NCI-H82 (cell line): ENCODE results near the gene VPS51.
A peak's percentile ranks its signal among the peaks of the same experiment; 100 is the strongest.
"Not testable (repeated sequence)": the region's sequence is repeated elsewhere in the genome, so short reads cannot be mapped to it uniquely, and the experiment has no call there.

ENCODE experiments used
- DNase-seq: peaks from one replicate; lab custom pipeline; 2025; lab: John Stamatoyannopoulos, UW

The VPS51 gene

GRCh38 chr11:65134240-65134951 lies 38.4 kb downstream of the VPS51 start, which contains the start of gene SYVN1:
Gene SYVN1 (minus strand): TSS chr11:65134519. CDS start chr11:65133601, 918 bp downstream.
- DNase-seq = peak; percentile 90

GRCh38 chr11:65134952-65135632 lies 39.1 kb downstream of the VPS51 start:
- peak; percentile 97 for DNase-seq

DNA sequence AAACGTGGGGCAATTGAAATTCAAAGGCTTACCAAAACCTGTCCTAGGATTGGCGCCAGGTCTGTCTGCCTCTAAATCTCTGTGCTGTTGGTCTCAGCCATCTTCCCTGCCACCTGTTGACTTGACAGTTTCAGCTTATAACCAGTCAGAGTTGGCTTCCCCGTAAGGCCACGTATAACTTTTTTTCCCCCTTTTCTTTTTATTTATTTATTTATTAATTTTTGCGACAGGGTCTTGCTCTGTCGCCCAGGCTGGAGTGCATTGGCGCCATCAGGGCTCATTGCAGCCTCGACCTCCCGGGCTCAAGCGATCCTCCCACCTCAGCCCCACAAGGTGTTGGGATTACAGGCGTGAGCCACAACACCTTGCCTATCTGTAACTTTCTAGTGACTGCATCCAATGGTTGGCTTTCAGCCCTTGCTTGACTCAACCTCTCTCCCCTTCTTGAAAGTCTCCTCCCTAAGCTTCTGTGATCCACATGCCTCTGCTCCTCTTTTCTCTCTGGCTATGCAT lies 39.7 kb downstream of the VPS51 start:
- no peak for DNase-seq

GRCh38 chr11:65136515-65137096 lies 40.6 kb downstream of the VPS51 start:
- no peak for DNase-seq

DNA sequence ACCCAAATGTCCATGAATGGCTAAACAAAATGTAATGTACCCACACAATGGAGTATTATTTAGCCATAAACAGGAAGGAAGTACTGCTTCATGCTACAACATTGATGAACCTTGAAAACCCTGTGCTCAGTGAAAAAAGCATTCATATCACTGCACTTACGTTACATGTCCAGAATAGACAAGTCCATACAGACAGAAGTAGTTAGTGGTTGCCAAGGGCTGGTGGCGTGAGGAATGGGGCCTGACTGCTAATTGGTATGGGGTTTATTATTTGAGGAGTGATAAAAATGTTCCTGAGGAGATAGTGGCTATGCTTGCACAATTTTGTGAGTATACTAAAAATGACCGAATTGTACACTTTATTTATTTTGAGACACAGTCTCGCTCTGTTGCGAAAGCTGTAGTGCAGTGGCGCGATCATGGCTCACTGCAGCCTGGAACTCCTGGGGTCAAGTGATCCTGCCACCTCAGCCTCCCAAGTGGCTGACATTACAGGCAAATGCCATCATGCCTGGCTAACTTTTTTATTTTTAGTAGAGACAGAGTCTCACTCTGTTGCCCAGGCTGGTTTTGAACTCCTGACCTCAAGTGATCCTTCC lies 46.0 kb downstream of the VPS51 start:
- DNase-seq = no peak

GRCh38 chr11:65147352-65148075 lies 51.5 kb downstream of the VPS51 start:
- no peak for DNase-seq

DNA sequence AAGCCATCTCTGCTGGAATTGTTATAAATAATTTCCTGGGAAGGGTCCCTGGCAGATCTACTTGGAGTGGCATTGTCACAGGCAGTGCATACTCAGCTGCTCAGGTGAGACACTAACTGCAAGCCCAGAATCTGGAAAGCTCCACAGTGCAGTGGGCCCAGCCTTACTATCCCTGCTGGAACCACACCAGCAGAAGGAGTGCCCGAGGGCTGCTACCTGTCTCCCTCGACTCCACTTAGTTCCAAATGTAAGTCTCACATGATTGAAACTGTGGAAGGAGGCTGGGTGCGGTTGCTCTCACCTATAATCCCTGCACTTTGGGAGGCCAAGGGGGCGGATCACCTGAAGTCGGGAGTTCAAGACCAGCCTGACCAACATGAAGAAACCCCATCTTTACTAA lies 52.6 kb downstream of the VPS51 start:
- no peak for DNase-seq

GRCh38 chr11:65150131-65150508 lies 54.1 kb downstream of the VPS51 start:
- not testable (repeated sequence) for DNase-seq

DNA sequence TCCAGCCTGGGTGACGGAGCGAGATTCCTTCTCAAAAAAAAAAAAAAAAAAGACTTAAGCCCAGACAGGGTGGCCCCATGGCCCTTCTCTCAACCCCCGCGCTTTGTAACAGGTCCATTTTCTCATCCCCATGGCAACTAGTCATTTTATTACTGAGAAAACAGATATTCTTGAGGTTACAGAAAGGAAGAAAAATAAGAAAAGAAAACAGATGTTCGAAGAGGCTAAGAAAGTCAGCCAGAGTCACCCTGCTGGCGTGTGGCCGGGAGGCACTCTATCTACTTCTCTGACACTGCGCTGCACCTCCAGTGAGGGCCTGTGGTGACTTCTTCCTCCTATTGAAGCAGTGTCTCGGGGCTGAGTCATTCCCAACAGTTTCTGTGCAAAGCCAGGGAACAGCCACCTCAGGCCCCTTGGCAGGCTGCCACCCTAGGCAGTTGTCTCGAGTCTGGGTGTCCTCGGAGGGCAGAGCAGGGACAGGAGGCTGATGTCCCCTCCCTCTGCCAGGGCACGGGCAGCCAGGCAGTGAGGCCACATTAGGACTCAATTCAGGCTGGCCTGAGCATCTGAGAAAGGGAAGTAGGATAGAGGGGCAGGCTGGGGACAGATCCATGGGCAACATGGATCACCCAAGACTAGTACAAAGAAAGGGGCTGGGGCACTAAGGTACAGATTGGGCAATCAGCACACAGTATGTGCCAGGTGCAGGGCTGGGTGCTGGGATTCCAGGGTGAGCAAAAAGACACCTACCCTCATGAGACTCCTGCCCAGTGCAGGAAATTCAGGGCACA lies 54.7 kb downstream of the VPS51 start:
- DNase-seq = peak; percentile 15

DNA sequence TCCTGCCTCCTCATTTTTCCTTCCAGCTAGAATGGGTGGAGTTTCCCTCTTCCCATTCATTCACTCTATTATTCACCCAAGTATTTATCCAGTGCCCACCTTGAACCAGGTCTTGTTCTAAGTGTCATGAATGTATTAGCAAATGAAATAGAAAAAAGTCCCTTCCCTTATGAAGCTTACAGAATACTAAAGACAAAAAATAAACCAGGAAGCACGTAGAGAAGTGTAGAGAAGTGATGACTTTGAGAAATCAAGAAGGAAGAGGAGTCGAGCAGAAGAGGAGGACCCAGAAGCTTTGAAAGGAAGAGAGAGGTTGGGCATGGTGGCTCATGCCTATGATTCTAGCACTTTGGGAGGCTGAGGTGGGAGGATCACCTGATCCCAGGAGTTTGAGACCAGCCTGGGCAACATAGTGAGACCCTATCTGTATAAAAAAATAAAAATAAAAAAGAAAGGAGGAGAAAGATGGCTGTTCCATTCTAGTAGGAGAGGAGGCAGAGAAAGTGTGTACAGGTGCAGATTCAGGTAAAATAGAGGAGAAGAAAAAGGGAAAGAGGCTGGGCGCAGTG lies 55.4 kb downstream of the VPS51 start:
- no peak for DNase-seq

DNA sequence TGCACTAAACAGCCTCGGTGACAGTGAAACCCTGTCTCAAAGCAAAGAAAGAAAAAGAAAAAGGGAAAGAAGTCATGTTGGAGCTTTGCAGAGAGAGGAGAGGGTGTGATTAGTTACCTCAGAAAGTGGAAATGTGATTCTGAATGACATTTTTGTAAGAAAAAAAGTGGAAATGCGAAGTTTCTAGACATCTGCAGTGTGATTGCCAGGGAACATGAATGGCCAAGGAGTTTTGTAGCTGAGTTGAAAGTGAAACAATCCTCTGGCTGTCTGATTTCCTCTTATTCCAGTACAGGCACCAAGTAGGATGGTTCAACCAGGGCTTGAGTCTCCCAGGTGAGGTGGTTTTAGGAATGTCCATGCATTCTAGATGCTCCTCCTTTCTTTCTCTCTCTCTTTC lies 56.1 kb downstream of the VPS51 start:
- DNase-seq = no peak

DNA sequence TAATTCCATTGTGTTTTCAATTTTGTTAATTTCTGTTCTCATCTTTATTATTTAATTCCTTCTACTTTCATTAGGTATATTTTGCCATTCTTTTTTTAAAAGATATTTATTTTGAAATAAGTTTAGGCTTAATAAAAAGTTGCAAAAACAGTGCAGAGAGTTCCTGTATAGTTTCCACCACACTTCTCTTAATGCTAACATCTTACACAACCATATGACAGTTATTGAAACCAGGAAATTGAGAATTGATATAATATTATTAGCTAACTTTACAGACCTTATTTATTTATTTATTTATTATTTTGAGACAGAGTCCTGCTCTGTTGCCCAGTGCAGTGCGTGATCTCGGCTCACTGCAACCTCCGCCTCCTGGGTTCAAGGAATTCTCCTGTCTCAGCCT lies 60.2 kb downstream of the VPS51 start:
- no peak for DNase-seq

- no peak for DNase-seq
Observed at GRCh38 chr11:65156926-65157325, 60.9 kb downstream of the VPS51 start.

DNA sequence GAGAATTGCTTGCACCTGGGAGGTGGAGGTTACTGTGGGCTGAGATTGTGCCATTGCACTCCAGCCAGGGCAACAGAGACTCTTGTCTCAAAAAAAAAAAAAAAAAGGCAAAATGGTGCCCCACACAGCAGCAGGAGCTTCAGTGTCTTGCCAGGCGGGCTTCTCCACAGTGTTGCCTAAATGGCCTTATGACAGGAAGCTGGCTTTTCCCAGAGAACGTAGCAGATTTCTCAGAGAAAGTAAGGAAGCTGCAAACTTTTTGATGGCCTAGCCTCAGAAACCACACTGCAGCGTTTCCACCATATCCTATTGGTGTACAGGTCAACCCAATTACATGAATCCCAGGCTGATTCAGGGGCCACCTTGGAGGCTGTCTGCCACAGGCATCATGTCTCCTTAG lies 61.3 kb downstream of the VPS51 start:
- no peak for DNase-seq

GRCh38 chr11:65159012-65159411 lies 63.0 kb downstream of the VPS51 start:
- no peak for DNase-seq

GRCh38 chr11:65160643-65161042 lies 64.6 kb downstream of the VPS51 start:
- no peak for DNase-seq
